Esophagus squamous epithelium (tissue), 5 donors: ENCODE data around the gene RERE. TPM values are rescaled to one million over a fixed set of nuclear protein-coding genes. Genes with fewer than 3 reads are reported as not detected.
"Not testable (repeated sequence)": the region's sequence is repeated elsewhere in the genome, so short reads cannot be mapped to it uniquely, and the experiment has no call there.

Experiments used
- DNase-seq: peaks from one replicate; lab custom pipeline; 2025; lab: John Stamatoyannopoulos, UW
- H3K27ac ChIP-seq, 4 donors: fragments of 200-600 bp; sonication (generic); one replicate each; pipeline ENCODE4 v1.5.1; 2016 to 2019; ENCODE audit warnings: mild to moderate bottlenecking in 1 of 4
- H3K27me3 ChIP-seq, 4 donors: fragments of 200-600 bp; sonication (generic); 1 replicate in 3 of 4; 2 replicates in 1 of 4; pipeline versions ENCODE4 v1.5.1 to v1.6.0; 2017 to 2021; ENCODE audit warnings: antibody characterized with exemption in 1 of 4
- H3K36me3 ChIP-seq, 3 donors: fragments of 200-600 bp; sonication (generic); one replicate each; pipeline ENCODE4 v1.5.1; 2016 to 2019
- H3K4me1 ChIP-seq, 3 donors: fragments of 200-600 bp; sonication (generic); one replicate each; pipeline ENCODE4 v1.5.1; 2017 to 2019
- H3K4me3 ChIP-seq, 4 donors: fragments of 200-600 bp; sonication (generic); 1 replicate in 3 of 4; 2 replicates in 1 of 4; pipeline ENCODE4 v1.5.1; 2016 to 2019; ENCODE audit warnings: mild to moderate bottlenecking in 2 of 4, moderate library complexity in 1 of 4
- H3K9me3 ChIP-seq, 3 donors: fragments of 200-600 bp; sonication (generic); one replicate each; pipeline ENCODE4 v1.5.1; 2016 to 2019
- CTCF ChIP-seq, 6 experiments: fragments of 450-650 bp in 4 of 6; fragments of 200-600 bp in 2 of 6; sonication (generic) in 2 of 6; IDR thresholded peaks; one replicate each; pipeline ENCODE4 v1.5.1; 2016 to 2019; ENCODE audit warnings: antibody characterized with exemption in 6 of 6, mild to moderate bottlenecking in 4 of 6, moderate library complexity in 4 of 6
- POLR2A ChIP-seq, 4 donors: fragments of 450-650 bp; IDR thresholded peaks; one replicate each; pipeline ENCODE4 v1.6.1; 2017; ENCODE audit warnings: antibody characterized with exemption in 4 of 4, mild to moderate bottlenecking in 4 of 4, moderate library complexity in 3 of 4
- WGBS, 2 donors: methylation state at CpG; one replicate each; pipeline ENCODE4 v1.1.5; 2018; 5-methylcytosine and 5-hydroxymethylcytosine counted together
- intact Hi-C: fragments of 100-400 bp; cut with DNase I; formaldehyde crosslinking; loops from one replicate; pipeline ENCODE4 v1.15.0; 2022
- total RNA-seq, 4 donors: library from RNA; depleted of rRNA; stranded (reverse); fragments of >200 nt; gene quantifications; one replicate each; pipeline ENCODE4 v1.1.0, GENCODE V29; 2016
- donor health status: DM: yes; HTN: yes; CAD: no.

The RERE gene
- total RNA-seq, 4 donors from 2014 or later = 27.5 to 56.6 (median 32.1) TPM

GRCh38 chr1:8790478-8790877 lies 27.0 kb downstream of the RERE start:
- peaks cover 0 to 15% (median 0%) of the 10 kb centered on the region in 3 donors for H3K36me3 ChIP-seq
- 87 to 94% methylated on average over 6 of the region's 6 CpGs for WGBS, 2 donors
- H3K9me3 ChIP-seq = no peaks in the 10 kb centered on the region
- H3K4me3 ChIP-seq = no peak overlapping the region
- H3K4me1 ChIP-seq = peaks cover 0 to 33% (median 0%) of the 10 kb centered on the region in 3 donors
- H3K27ac ChIP-seq = no peak overlapping the region
- no peak for DNase-seq
- intact Hi-C loops = no loop called here
- TF ChIP-seq CTCF (IDR thresholded peaks at IDR 0.05) = no peak
- no peak for TF ChIP-seq POLR2A (IDR thresholded peaks at IDR 0.05)
- H3K27me3 ChIP-seq = no peaks in the 10 kb centered on the region

GRCh38 chr1:8789314-8790214 lies 27.9 kb downstream of the RERE start:
- Histone ChIP-seq H3K9me3 (no peaks in the 10 kb centered on the region), H3K4me3 (no peak overlapping the region), H3K27ac (peak overlapping the region in 2 of 4 donors; percentile 22 to 25), H3K36me3 (peaks cover 0 to 15% (median 0%) of the 10 kb centered on the region in 3 donors), H3K4me1 (peaks cover 0 to 28% (median 0%) of the 10 kb centered on the region in 3 donors), H3K27me3 (no peaks in the 10 kb centered on the region)
- TF ChIP-seq CTCF (IDR thresholded peaks at IDR 0.05) (no peak), POLR2A (IDR thresholded peaks at IDR 0.05) (no peak)
- no peak for DNase-seq
- 58 to 65% methylated on average over 10 to 11 of the region's 11 CpGs for WGBS, 2 donors
- intact Hi-C loops = no loop called here

- WGBS, 2 donors = 97% methylated on average over 3 of the region's 3 CpGs
- H3K27me3 ChIP-seq = no peaks in the 10 kb centered on the region
- peaks cover 0 to 24% (median 0%) of the 10 kb centered on the region in 3 donors for H3K4me1 ChIP-seq
- peaks cover 0 to 15% (median 0%) of the 10 kb centered on the region in 3 donors for H3K36me3 ChIP-seq
- DNase-seq = no peak
- no peak overlapping the region for H3K4me3 ChIP-seq
- no peak for TF ChIP-seq CTCF (IDR thresholded peaks at IDR 0.05)
- no peak for TF ChIP-seq POLR2A (IDR thresholded peaks at IDR 0.05)
- intact Hi-C loops = no loop called here
- no peak overlapping the region for H3K27ac ChIP-seq
- no peaks in the 10 kb centered on the region for H3K9me3 ChIP-seq
These were observed 30.2 kb downstream of the RERE start for GRCh38 chr1:8787218-8787617.

- DNase-seq, H3K9me3 ChIP-seq, H3K4me3 ChIP-seq, intact Hi-C loops, H3K27ac ChIP-seq, H3K27me3 ChIP-seq: not testable (repeated sequence)
- Histone ChIP-seq H3K36me3 (peaks cover 0 to 15% (median 0%) of the 10 kb centered on the region in 3 donors), H3K4me1 (peaks cover 0 to 26% (median 0%) of the 10 kb centered on the region in 3 donors)
- WGBS, 2 donors = 87 to 93% methylated on average over 4 of the region's 4 CpGs
These were observed 31.2 kb downstream of the RERE start for GRCh38 chr1:8786204-8786603.

- Histone ChIP-seq H3K4me3 (no peak overlapping the region), H3K9me3 (no peaks in the 10 kb centered on the region), H3K4me1 (peaks cover 0 to 5% (median 0%) of the 10 kb centered on the region in 3 donors), H3K27me3 (no peaks in the 10 kb centered on the region), H3K36me3 (peaks cover 0 to 15% (median 0%) of the 10 kb centered on the region in 3 donors), H3K27ac (no peak overlapping the region)
- no peak for DNase-seq
- no peak for TF ChIP-seq POLR2A (IDR thresholded peaks at IDR 0.05)
- TF ChIP-seq CTCF (IDR thresholded peaks at IDR 0.05) = no peak
- intact Hi-C loops = no loop called here
- 89 to 100% methylated on average over 2 of the region's 2 CpGs for WGBS, 2 donors
These were observed 34.5 kb downstream of the RERE start for GRCh38 chr1:8782955-8783354.
